ENCODE data around the gene SLU7. TPM values are rescaled to one million over a fixed set of nuclear protein-coding genes. Genes with fewer than 3 reads are reported as not detected.
"Not testable (repeated sequence)": the region's sequence is repeated elsewhere in the genome, so short reads cannot be mapped to it uniquely, and the experiment has no call there.

SLU7 gene
- total RNA-seq, 1 donor from 2014 or later: 96.5 TPM

DNA sequence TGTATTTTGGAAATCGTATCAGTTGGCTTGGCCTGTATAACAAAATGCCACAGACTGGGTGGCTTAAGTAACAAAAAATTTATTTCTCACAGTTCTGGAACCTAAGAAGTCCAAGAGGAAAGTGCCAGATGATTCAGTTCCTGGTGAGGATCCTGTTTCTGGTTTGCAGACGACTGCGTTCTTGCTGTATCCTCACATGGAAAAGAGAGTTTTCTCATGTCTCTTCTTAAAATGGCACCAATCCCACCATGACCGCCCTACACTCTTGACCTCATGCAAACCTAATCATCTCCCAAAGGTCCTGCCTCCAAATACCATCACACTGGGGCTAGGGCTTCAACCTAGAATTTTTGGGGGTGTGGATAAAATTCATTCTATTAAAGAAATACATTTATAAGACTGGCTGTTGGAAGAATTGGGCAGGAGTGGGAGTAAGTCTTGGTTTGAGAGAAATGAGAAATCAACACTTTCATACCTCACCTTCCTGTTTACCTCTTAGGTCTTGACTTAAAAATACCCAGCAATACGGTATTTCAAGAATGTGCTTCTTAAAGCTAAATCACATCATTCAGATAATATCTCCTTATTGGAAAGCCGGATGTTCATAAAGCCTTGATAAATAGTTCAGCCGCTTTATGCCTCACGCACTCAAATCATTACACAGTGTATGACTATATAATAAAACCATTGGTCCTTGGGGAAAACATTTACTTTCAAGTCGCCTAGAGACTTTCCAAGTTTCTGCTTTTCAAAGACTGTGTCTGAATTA is 31.5 kb upstream of the SLU7 start:
- DNase-seq: peak; percentile 65

GRCh38 chr5:160449458-160449857 is 30.6 kb upstream of the SLU7 start:
- DNase-seq: no peak

- DNase-seq: no peak
These were observed 30.0 kb upstream of the SLU7 start for GRCh38 chr5:160448886-160449285.

DNA sequence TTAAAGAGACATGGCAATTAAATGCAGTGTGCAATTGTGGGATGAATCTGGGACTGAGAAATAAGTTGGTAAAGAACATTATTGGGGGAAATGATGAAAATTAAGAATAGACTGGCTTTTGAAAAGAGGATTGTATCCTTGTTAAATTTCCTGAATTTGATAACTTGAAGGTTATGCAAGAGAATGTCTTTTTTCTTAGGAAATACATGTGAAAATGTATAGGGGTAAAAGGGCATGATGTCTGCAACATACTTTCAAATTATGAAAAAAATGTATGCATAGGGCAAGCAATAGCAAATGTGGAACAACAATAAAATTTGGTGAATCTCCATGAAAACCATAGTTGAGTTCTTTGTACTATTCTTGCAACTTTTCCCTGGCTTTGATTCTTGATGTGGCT is 26.9 kb upstream of the SLU7 start:
- DNase-seq: no peak

- no peak for DNase-seq
These were observed 26.3 kb upstream of the SLU7 start for GRCh38 chr5:160445132-160445531.

- DNase-seq: no peak
These were observed 25.5 kb upstream of the SLU7 start for GRCh38 chr5:160444407-160444806.

DNA sequence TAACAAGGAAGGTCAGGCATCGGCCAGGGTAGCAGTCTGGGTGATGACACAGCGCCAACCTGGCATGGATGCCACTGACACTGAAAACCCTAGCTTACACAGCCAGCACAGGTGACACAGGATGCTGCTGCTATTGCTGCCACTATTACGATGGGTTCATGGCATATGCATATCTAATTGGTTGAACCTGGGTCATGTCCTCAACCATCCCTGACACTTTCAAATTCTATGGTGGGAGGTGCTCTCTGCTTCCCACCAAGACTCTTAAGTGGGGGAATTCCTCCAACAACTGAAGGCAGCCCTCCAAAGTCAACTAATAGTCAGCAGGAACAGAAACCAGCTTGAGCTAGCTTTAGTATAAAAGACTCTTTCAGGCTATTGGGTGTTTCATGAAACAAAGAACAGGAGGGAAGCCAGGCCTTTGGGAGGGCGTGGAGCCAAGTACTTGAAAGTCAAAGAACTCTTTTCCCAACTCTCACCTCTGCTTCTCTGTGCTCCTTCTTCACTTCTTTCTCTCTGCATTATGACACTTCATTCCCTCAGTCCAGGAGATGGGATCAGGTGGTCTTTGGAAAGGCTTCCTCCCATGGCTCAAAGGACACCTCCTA is 24.0 kb upstream of the SLU7 start:
- DNase-seq: no peak

DNA sequence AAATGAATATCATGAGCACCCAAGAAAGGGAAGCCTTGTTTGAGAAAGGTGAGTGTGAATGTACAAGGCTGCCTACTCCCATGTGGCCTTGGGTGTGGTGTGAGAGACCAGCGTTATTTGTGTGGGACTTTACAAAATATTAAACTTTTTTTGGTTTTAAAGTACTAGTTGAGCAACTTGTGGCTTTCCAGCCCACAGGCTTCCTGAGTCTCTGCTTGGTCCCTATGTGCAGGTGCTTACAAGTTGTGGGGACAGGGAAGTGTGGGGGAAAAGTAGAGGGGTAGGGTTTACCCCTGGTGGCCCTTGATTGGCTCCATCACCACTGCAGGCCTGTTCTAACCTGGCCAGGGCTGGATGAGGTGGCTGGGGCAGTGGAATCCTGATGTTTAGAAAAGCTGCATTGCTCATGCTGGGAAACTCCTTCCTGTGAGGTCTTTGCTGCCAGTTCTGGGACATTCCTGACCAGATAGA is 22.5 kb upstream of the SLU7 start:
- DNase-seq: no peak

- DNase-seq: peak; percentile 90
These were observed 20.3 kb upstream of the SLU7 start for GRCh38 chr5:160439205-160439600.

DNA sequence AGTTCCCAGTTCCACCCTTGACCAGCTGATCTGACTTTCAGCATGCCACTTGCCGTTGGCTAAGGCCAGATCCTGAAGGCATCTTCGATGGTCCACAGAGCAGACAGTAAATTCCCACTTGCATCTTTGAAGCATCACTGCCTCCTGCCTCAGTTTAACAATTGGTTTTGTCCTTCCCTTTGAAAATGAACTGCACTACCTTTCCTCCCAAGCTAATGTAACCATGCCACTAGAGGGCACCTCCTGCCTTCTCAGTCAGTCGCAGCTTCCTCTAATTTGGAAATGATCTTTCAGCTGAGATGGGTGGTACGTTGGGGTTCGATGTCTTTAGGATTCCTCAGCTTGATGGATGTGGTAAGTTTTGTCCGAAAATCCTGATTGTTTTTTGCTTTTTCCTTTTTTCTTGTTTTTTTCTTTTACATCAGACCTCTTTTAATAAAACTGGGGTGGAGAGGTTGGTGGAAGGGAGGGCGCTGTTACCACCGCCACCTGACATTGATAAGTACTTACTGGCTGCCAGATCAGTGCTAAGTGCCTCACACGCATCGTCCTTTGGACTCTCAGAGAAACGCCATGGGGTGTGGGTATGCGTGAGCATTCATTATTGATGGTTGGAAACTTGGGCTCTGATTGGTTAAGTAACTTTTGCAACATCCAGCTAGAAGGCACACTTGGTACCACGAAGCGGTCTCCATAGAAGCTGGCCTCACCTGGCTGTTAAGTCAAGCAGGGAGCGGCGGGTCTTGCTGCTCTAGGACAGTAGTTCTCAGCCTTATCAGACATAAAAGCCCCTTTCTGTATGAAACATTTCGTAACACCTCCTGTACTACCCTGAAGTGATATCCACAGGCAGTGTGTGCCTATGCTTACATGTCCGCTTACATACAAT is 19.7 kb upstream of the SLU7 start:
- peak; percentile 80 for DNase-seq

GRCh38 chr5:160437271-160437670 is 18.4 kb upstream of the SLU7 start:
- DNase-seq: no peak

GRCh38 chr5:160436661-160437060 is 17.8 kb upstream of the SLU7 start:
- not testable (repeated sequence) for DNase-seq

DNA sequence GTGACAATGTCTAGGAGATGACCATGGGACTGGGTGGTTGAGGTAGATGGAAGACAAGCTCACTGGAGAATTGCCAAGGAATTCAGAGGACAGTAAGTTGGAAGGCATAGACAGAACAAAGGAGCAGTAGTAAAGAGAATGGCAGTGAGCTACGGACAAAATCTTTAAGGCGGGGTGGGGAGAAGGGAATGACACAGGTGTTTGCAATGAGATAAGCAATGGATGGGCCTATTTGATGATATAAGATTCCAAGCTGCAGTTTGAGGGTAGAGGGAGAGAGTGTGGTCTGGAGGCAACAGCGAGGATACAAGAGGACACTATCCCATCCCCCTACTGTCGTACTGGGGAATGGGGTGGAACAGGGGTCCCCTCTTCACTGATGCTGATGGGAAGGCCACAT is 17.1 kb upstream of the SLU7 start:
- no peak for DNase-seq

DNA sequence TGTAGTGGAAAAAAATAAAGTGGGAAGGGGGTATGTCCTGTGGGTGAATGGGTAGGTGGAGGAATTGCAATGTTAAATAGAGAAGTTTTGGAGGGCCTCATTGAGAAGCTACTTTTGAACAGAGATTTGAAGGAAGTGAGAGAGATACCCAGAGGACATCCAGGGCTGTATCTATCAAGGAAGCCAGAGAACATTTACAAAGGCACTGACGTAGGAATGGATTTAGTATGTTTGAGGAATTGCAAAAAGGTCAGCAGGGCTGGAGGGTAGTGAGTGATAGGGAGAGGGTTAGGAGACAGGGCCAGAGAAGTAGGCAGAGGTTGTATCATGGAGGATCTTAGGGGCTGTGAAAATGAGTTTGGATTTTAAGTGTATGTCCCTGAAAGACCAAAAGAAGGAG is 16.7 kb upstream of the SLU7 start:
- DNase-seq: no peak

- DNase-seq: no peak
These were observed 15.2 kb upstream of the SLU7 start for GRCh38 chr5:160434022-160434531.

DNA sequence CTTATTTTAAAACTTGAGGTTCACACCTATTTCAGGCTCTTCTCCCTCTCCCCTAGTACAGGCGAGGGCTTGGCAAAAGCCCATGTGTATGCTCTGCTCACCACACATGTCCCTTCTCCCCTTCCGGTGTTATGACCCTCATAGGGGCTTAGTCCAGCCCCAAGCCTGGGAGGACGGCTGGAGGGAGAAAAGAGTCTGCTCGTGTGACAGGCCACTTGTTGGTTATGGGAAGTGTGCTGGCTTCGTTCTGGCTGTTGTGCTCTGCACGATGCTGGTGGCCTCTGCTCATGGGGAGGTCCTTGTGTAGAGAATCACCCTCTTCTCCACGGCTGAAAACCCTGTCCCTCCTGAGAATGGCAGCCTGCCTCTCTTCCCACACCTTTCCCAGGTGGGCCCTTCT is 13.9 kb upstream of the SLU7 start:
- no peak for DNase-seq

- no peak for DNase-seq
These were observed 13.3 kb upstream of the SLU7 start for GRCh38 chr5:160432196-160432595.

DNA sequence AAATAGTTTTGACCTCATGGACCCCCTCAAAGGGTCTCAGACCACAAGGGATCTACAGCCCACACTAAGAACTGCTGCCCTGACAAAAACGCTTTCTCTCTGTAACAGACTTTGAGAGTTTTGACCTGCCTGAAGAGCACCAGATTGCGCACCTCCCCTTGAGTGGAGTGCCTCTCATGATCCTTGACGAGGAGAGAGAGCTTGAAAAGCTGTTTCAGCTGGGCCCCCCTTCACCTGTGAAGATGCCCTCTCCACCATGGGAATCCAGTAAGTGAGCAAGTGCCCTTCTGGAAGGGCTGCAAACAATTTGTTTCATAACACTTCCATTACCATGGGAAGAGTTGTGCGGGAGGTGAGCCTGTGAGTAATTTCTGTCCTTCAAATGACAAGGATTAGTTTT is 8.7 kb upstream of the SLU7 start:
- DNase-seq: no peak

- no peak for DNase-seq
These were observed 4.2 kb upstream of the SLU7 start for GRCh38 chr5:160423099-160423498.

DNA sequence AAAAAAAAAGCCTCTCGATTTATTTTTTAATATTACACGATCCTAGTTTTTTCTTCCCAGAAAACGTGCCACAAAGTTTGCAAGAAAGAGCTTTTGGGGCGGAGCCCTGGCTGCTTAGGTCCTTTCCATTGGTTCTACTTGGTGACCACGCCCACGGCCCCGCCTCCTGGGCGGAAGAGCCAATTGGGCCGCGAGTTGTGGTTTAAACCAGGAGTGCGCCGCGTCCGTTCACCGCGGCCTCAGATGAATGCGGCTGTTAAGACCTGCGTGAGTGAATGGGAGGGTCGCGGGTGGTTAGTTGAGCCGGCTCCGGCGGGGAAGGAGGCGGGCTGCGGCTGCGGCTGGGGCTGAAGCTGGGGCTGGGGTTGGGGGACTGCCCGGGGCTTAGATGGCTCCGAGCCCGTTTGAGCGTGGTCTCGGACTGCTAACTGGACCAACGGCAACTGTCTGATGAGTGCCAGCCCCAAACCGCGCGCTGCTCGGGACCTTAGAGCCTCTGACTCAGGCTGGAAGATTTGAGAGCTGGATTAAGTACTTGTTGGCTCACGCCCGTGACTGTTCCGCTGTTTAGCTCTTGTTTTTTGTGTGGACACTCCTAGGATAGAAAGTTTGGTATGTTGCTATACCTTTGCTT is 2.9 kb upstream of the SLU7 start, which contains the start of gene PTTG1:
Gene PTTG1 (plus strand): TSS at position 231 of the 634 bp plus-strand sequence. CDS start 458 bp downstream, outside the sequence.
- peak; percentile 99 for DNase-seq

DNA sequence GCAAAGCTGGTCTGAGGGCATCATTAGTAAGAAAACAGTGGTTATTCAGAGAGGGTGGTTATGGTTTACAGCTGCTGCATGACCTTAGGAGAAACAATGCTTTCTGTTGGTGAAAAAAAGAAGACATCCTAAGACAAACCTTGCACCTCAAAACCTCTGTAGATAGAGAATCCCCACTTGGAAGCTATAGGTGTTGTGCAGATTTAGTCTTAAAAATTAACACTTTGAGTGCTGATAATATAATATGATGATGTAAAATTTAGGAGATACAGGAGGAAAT is 1.4 kb upstream of the SLU7 start:
- DNase-seq: no peak

DNA sequence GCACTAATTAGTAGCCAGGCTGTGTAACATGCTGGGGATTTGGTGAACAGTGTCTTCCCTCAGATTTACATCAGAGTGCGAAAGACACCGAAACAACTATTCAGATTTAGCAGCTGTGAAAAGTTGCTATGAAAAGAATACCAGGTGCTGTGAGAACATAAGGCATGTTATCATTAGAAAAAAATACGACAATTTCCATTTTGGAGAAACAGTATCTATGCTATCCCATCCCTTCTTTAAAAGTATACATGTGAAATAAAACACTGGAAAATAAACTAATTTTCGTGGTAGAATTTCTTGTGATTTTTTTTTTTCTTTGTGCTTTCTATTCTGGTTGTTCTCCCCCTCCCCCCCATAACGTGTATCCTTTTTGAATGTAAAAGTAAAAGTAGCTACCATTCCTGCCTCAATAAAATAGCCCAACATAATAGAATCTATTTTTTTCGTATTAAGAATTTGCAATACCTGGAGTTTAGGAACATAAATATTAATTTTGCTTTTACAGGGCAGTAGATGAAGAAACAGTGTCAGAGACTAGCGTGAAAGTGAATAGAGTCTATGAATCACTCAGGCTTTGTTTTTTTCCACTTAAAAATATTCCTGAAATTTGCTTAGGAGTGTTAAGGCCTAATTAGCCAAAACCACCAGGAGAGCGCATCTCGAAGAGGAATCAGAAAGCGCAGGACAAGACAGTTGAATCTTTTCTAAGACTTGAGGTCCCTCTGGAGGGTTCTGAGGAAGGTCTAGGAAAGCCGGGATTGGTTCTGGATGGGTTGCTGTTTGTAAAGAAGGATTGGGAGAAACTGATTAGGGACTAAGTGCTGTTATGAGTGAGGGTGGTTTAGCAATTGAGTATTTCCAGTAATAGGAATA is 813 bp upstream of the SLU7 start:
- no peak for DNase-seq

Data from dermis blood vessel endothelial cell (primary cell).